Inflammatory macrophage treated with lipopolysaccharide for 1 hour (primary cell): ENCODE results near the gene DTX1.
A peak's percentile ranks its signal among the peaks of the same experiment; 100 is the strongest.

ENCODE experiments used
- DNase-seq, 2 donors: peaks; one replicate each; pipeline ENCODE4 v3.0.0-alpha.2; 2020 to 2022

Gene DTX1

GRCh38 chr12:113055594-113056380 lies 743 bp upstream of the DTX1 start:
- DNase-seq: no peak

- no peak for DNase-seq
Measured at GRCh38 chr12:113056381-113056630, 224 bp upstream of the DTX1 start.

GRCh38 chr12:113057565-113058485 lies 1.3 kb downstream of the DTX1 start:
- DNase-seq: no peak

GRCh38 chr12:113058553-113058952 lies 2.0 kb downstream of the DTX1 start:
- DNase-seq: no peak

- no peak for DNase-seq
Measured at GRCh38 chr12:113059071-113059595, 2.6 kb downstream of the DTX1 start.

GRCh38 chr12:113060336-113060960 lies 3.9 kb downstream of the DTX1 start:
- DNase-seq: no peak

- no peak for DNase-seq
Measured at GRCh38 chr12:113061061-113061694, 4.6 kb downstream of the DTX1 start.

- DNase-seq: peak; percentile 53 to 58
Measured at GRCh38 chr12:113062502-113063395, 6.2 kb downstream of the DTX1 start.

- DNase-seq: no peak
Measured at GRCh38 chr12:113063396-113064350, 7.1 kb downstream of the DTX1 start.

- no peak for DNase-seq
Measured at GRCh38 chr12:113064395-113065125, 8.0 kb downstream of the DTX1 start.

- no peak for DNase-seq
Measured at GRCh38 chr12:113065126-113066007, 8.8 kb downstream of the DTX1 start.

GRCh38 chr12:113066813-113067400 lies 10.4 kb downstream of the DTX1 start:
- no peak for DNase-seq

GRCh38 chr12:113067987-113068935 lies 11.7 kb downstream of the DTX1 start:
- no peak for DNase-seq

GRCh38 chr12:113069149-113069548 lies 12.6 kb downstream of the DTX1 start:
- no peak for DNase-seq

GRCh38 chr12:113069751-113070116 lies 13.2 kb downstream of the DTX1 start:
- no peak for DNase-seq

- peak; percentile 88 to 95 for DNase-seq
Measured at GRCh38 chr12:113070117-113070906, 13.8 kb downstream of the DTX1 start.
